ENCODE measurements around the gene TAF3. TPM values are rescaled to one million over a fixed set of nuclear protein-coding genes. Genes with fewer than 3 reads are reported as not detected.

Gene TAF3
- polyA plus RNA-seq, 1 of the 3 experiments (the other 2 are of a cell fraction): 2.4 TPM

DNA sequence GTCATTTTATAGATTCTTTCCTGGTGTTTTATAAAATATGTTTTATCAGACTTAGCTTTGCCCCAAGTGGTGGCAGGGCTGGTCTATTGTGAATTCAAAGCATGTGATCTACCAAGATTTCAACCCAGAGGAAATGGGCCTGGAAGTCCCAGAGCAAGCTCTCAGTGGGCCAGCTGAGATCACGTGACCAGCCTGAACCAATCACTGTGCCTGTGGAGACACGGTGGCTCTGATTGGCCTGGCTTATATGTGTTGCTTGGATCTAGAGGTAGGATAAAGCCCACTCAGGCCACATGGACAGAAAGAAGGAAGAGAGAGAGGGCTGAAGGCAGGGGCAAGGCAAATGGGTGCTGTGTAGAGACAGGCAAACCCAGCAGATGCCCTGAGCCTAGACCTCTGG is 170.7 kb downstream of the TAF3 start:
- no peaks in the 10 kb centered on the region for H3F3A ChIP-seq (replicated peaks; ENCODE audit: insufficient read depth)
- H3K36me3 ChIP-seq (replicated peaks in 1 of 2; ENCODE audit: control insufficient read depth in 1 of 2, insufficient read depth in 2 of 2, low read length in 1 of 2): no peaks in the 10 kb centered on the region
- ChIA-PET CTCF (no interaction called here), POLR2A (no interaction called here)
- H3K27ac ChIP-seq (ENCODE audit: low read depth in 2 of 2, low read length in 1 of 2): no peak overlapping the region
- TF ChIP-seq NFIC (IDR thresholded peaks at IDR 0.05; ENCODE audit: borderline replicate concordance): no peak
- TF ChIP-seq, protein P1, sequence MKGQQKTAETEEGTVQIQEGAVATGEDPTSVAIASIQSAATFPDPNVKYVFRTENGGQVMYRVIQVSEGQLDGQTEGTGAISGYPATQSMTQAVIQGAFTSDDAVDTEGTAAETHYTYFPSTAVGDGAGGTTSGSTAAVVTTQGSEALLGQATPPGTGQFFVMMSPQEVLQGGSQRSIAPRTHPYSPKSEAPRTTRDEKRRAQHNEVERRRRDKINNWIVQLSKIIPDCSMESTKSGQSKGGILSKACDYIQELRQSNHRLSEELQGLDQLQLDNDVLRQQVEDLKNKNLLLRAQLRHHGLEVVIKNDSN (IDR thresholded peaks at IDR 0.05; ENCODE audit: borderline replicate concordance, low read depth): 0 out of 2 replicates have a peak, but pooled peaks have one; percentile 16
- no peaks in the 10 kb centered on the region for H4K20me1 ChIP-seq (ENCODE audit: insufficient read depth)
- WGBS (ENCODE audit: low lambda C conversion rate): 92% methylated on average over 2 of the region's 2 CpGs
- peaks cover 0 to 9% of the 10 kb centered on the region in 2 experiments; a peak in 2 of 4 replicates for H3K4me1 ChIP-seq (ENCODE audit: control insufficient read depth in 1 of 2, insufficient read depth in 2 of 2, low read depth in 1 of 2, low read length in 1 of 2)
- no peak for DNase-seq
- no peaks in the 10 kb centered on the region for H3K9me3 ChIP-seq
- no peaks in the 10 kb centered on the region for H3K9me2 ChIP-seq
- H3K9ac ChIP-seq: no peak overlapping the region
- no peak overlapping the region for H3K4me3 ChIP-seq (ENCODE audit: low read depth in 2 of 2, low read length in 1 of 2)
- H3K27me3 ChIP-seq (ENCODE audit: insufficient read depth): no peaks in the 10 kb centered on the region
- H2AFZ ChIP-seq (ENCODE audit: low read depth): no peak overlapping the region
- no peaks in the 10 kb centered on the region for H3K79me2 ChIP-seq (ENCODE audit: insufficient read depth)
- no peak overlapping the region for H3K4me2 ChIP-seq

DNA sequence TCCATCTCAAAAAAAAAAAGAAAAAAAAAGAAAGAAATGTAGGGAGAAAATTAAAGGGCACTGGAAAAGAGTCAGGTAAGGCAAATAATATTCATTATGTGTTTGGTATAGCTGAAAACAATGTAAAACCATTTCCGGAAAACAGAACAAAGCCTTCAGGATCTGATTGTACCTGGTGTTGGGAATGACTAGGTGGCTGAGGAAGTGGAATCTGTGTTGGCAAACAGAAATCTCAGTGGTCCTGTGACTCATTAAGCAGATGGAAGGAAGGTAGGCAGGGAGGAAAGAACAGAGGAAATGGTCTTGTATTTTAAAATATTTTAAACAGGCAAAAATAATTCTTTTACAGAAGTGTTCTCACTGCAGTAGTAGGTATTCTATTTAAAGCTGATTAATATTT is 180.5 kb downstream of the TAF3 start:
- no peak overlapping the region for H3K9ac ChIP-seq
- H3K4me3 ChIP-seq (ENCODE audit: low read depth in 2 of 2, low read length in 1 of 2): no peak overlapping the region
- H3K27ac ChIP-seq (ENCODE audit: low read depth in 2 of 2, low read length in 1 of 2): no peak overlapping the region
- 0 out of 2 replicates have a peak, but pooled peaks cover 5% of the 10 kb centered on the region for H3K9me3 ChIP-seq
- no peak overlapping the region for H2AFZ ChIP-seq (ENCODE audit: low read depth)
- H3K79me2 ChIP-seq (ENCODE audit: insufficient read depth): no peaks in the 10 kb centered on the region
- H3K9me2 ChIP-seq: no peaks in the 10 kb centered on the region
- WGBS (ENCODE audit: low lambda C conversion rate): 97% methylated on average over 1 of the region's 1 CpG
- no peaks in the 10 kb centered on the region for H3K27me3 ChIP-seq (ENCODE audit: insufficient read depth)
- no peak for DNase-seq
- no peak overlapping the region for H3K4me2 ChIP-seq
- TF ChIP-seq, protein P2, sequence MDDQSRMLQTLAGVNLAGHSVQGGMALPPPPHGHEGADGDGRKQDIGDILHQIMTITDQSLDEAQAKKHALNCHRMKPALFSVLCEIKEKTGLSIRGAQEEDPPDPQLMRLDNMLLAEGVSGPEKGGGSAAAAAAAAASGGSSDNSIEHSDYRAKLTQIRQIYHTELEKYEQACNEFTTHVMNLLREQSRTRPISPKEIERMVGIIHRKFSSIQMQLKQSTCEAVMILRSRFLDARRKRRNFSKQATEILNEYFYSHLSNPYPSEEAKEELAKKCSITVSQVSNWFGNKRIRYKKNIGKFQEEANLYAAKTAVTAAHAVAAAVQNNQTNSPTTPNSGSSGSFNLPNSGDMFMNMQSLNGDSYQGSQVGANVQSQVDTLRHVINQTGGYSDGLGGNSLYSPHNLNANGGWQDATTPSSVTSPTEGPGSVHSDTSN (IDR thresholded peaks at IDR 0.05): no peak
- no peak for TF ChIP-seq TAF1 (IDR thresholded peaks at IDR 0.05; ENCODE audit: borderline replicate concordance, low read depth, low read length)
- TF ChIP-seq GABPA (IDR thresholded peaks at IDR 0.05; ENCODE audit: low read depth): no peak
- TF ChIP-seq, protein P3, sequence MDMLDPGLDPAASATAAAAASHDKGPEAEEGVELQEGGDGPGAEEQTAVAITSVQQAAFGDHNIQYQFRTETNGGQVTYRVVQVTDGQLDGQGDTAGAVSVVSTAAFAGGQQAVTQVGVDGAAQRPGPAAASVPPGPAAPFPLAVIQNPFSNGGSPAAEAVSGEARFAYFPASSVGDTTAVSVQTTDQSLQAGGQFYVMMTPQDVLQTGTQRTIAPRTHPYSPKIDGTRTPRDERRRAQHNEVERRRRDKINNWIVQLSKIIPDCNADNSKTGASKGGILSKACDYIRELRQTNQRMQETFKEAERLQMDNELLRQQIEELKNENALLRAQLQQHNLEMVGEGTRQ (IDR thresholded peaks at IDR 0.05; ENCODE audit: borderline replicate concordance, low read depth, low read length): no peak
- no peak for TF ChIP-seq FOXM1 (IDR thresholded peaks at IDR 0.05; ENCODE audit: low read depth)
- no peak for TF ChIP-seq RFX5 (IDR thresholded peaks at IDR 0.05; ENCODE audit: low read length)
- TF ChIP-seq MXI1 (IDR thresholded peaks at IDR 0.05; ENCODE audit: low read depth, low read length): no peak
- TF ChIP-seq JUND (IDR thresholded peaks at IDR 0.05): no peak
- no peak for TF ChIP-seq SMC3 (IDR thresholded peaks at IDR 0.05; ENCODE audit: low read depth, low read length)
- TF ChIP-seq, protein P1 (IDR thresholded peaks at IDR 0.05; ENCODE audit: borderline replicate concordance, low read depth): no peak
- TF ChIP-seq MEF2A (IDR thresholded peaks at IDR 0.05; ENCODE audit: borderline replicate concordance, low read depth): no peak
- no peak for TF ChIP-seq EZH2phosphoT487 (IDR thresholded peaks at IDR 0.05; ENCODE audit: borderline replicate concordance, low read depth)
- no peaks in the 10 kb centered on the region for H3K36me3 ChIP-seq (replicated peaks in 1 of 2; ENCODE audit: control insufficient read depth in 1 of 2, insufficient read depth in 2 of 2, low read length in 1 of 2)
- ChIA-PET CTCF (no interaction called here), POLR2A (no interaction called here)
- H3K4me1 ChIP-seq (ENCODE audit: control insufficient read depth in 1 of 2, insufficient read depth in 2 of 2, low read depth in 1 of 2, low read length in 1 of 2): no peaks in the 10 kb centered on the region
- H3F3A ChIP-seq (replicated peaks; ENCODE audit: insufficient read depth): no peaks in the 10 kb centered on the region
- H4K20me1 ChIP-seq (ENCODE audit: insufficient read depth): no peaks in the 10 kb centered on the region
